CD14-positive monocyte (primary cell): Measurements from ENCODE around the gene TTC9C. TPM values are rescaled to one million over a fixed set of nuclear protein-coding genes. Genes with fewer than 3 reads are reported as not detected.

Experiments used
- DNase-seq, 3 donors: peaks; one replicate each; pipeline ENCODE4 v3.0.0-alpha.2; 2011 to 2022
- H2AFZ ChIP-seq: 2 replicates; pipeline ENCODE4 v1.6.0; 2012; ENCODE audit warnings: mild to moderate bottlenecking, low read depth, low read length, inconsistent platforms; ENCODE audit not compliant: insufficient read depth, poor library complexity, severe bottlenecking
- H3K27ac ChIP-seq, 2 donors: 1 replicate in 1 of 2; 2 replicates in 1 of 2; pipeline ENCODE4 v1.5.1; 2012 to 2013; ENCODE audit warnings: low read length in 2 of 2, control low read depth in 1 of 2, inconsistent platforms in 1 of 2, low read depth in 1 of 2, mild to moderate bottlenecking in 1 of 2
- H3K27me3 ChIP-seq, 2 donors: one replicate each; pipeline versions ENCODE4 v1.6.0 to v1.6.1; 2011 to 2013; ENCODE audit warnings: low read length in 2 of 2; ENCODE audit not compliant: control insufficient read depth in 2 of 2, insufficient read depth in 2 of 2
- H3K36me3 ChIP-seq, 2 donors: replicated peaks in 1 of 2; 1 replicate in 1 of 2; 2 replicates in 1 of 2; pipeline versions ENCODE4 v1.5.1 to v1.6.1; 2012 to 2013; ENCODE audit warnings: low read length in 2 of 2, control low read depth in 1 of 2, inconsistent platforms in 1 of 2, mild to moderate bottlenecking in 1 of 2; ENCODE audit not compliant: insufficient read depth in 2 of 2, control insufficient read depth in 1 of 2
- H3K4me1 ChIP-seq, 2 donors: 1 replicate in 1 of 2; 2 replicates in 1 of 2; pipeline versions ENCODE4 v1.5.1 to v1.6.1; 2012 to 2013; ENCODE audit warnings: low read length in 2 of 2, control low read depth in 1 of 2, inconsistent platforms in 1 of 2, mild to moderate bottlenecking in 1 of 2, moderate library complexity in 1 of 2; ENCODE audit not compliant: insufficient read depth in 2 of 2, control insufficient read depth in 1 of 2
- H3K4me2 ChIP-seq: replicated peaks from 2 replicates; pipeline ENCODE3; 2012; ENCODE audit warnings: low read length, moderate library complexity, mild to moderate bottlenecking; ENCODE audit not compliant: poor library complexity, severe bottlenecking; ENCODE audit errors: extremely low read depth
- H3K4me3 ChIP-seq, 3 experiments: fragments of 200-600 bp in 1 of 3; sonication (generic) in 1 of 3; replicated peaks in 1 of 3; 1 replicate in 2 of 3; 2 replicates in 1 of 3; pipeline ENCODE4 v1.5.1; 2011 to 2013; ENCODE audit warnings: low read length in 3 of 3, mild to moderate bottlenecking in 3 of 3, control low read depth in 2 of 3, low read depth in 2 of 3, inconsistent platforms in 1 of 3, moderate library complexity in 1 of 3
- H3K79me2 ChIP-seq: 2 replicates; pipeline ENCODE4 v1.6.0; 2012; ENCODE audit warnings: mild to moderate bottlenecking, control low read depth, inconsistent platforms, low read length, moderate library complexity; ENCODE audit not compliant: insufficient read depth
- H3K9ac ChIP-seq: 2 replicates; pipeline ENCODE4 v1.6.0; 2017; ENCODE audit warnings: low read length, mild to moderate bottlenecking; ENCODE audit not compliant: insufficient read depth, poor library complexity, severe bottlenecking
- H3K9me3 ChIP-seq, 2 donors: replicated peaks in 1 of 2; 1 replicate in 1 of 2; 2 replicates in 1 of 2; pipeline versions ENCODE4 v1.5.1 to v1.6.1; 2012 to 2013; ENCODE audit warnings: low read length in 2 of 2, control low read depth in 1 of 2; ENCODE audit not compliant: control insufficient read depth in 1 of 2, insufficient read depth in 1 of 2
- H4K20me1 ChIP-seq: 2 replicates; pipeline ENCODE4 v1.6.0; 2012; ENCODE audit warnings: mild to moderate bottlenecking, low read length, control low read depth, moderate library complexity; ENCODE audit not compliant: insufficient read depth
- H3K27ac Mint-ChIP-seq, 7 donors: one replicate each; pipeline ENCODE4 v1.8.0; 2020; ENCODE audit warnings: mild to moderate bottlenecking in 7 of 7, mixed read lengths in 7 of 7, moderate library complexity in 6 of 7, inconsistent platforms in 2 of 7
- H3K27me3 Mint-ChIP-seq, 3 donors: one replicate each; pipeline ENCODE4 v1.8.0; 2021 to 2022; ENCODE audit warnings: low read depth in 3 of 3, mild to moderate bottlenecking in 3 of 3, mixed read lengths in 3 of 3, moderate library complexity in 3 of 3, inconsistent platforms in 1 of 3
- H3K36me3 Mint-ChIP-seq, 2 donors: one replicate each; pipeline ENCODE4 v1.8.0; 2020; ENCODE audit warnings: mixed read lengths in 2 of 2, inconsistent platforms in 1 of 2, mild to moderate bottlenecking in 1 of 2
- H3K4me1 Mint-ChIP-seq: one replicate; pipeline ENCODE4 v1.8.0; 2020; ENCODE audit warnings: mild to moderate bottlenecking, mixed read lengths
- H3K4me3 Mint-ChIP-seq, 2 donors: one replicate each; pipeline ENCODE4 v1.8.0; 2020; ENCODE audit warnings: mild to moderate bottlenecking in 2 of 2, mixed read lengths in 2 of 2, moderate library complexity in 1 of 2
- H3K9me3 Mint-ChIP-seq, 7 donors: one replicate each; pipeline ENCODE4 v1.8.0; 2020 to 2022; ENCODE audit warnings: mixed read lengths in 7 of 7, mild to moderate bottlenecking in 6 of 7, moderate library complexity in 6 of 7, inconsistent platforms in 2 of 7
- WGBS: methylation state at CpG from one replicate; pipeline ENCODE4 v1.1.5; 2013; ENCODE audit warnings: missing lambda C conversion rate; ENCODE audit not compliant: insufficient coverage; 5-methylcytosine and 5-hydroxymethylcytosine counted together
- intact Hi-C, 2 donors: fragments of 100-400 bp; cut with micrococcal nuclease; formaldehyde crosslinking; loops; one replicate each; pipeline versions ENCODE4 v1.15.0 to v1.15.1; 2023
- polyA plus RNA-seq, 3 donors: library from polyadenylated mRNA; depleted of rRNA in 1 of 3; unstranded in 2 of 3; stranded (reverse) in 1 of 3; fragments of 300-500 nt in 2 of 3; fragments of >200 nt in 1 of 3; fragmentation: Illumina TruSeq in 2 of 3; gene quantifications; 1 replicate in 2 of 3; 2 replicates in 1 of 3; pipeline ENCODE4 v1.2.3, GENCODE V29; 2012 to 2021
- TF ChIP-seq, protein P1 (sequence below): fragments of 200-600 bp; IDR thresholded peaks from one replicate; pipeline ENCODE4 v1.8.0; 2022; ENCODE audit warnings: antibody characterized with exemption, mild to moderate bottlenecking

Gene TTC9C
- polyA plus RNA-seq, 3 donors: 17.9 to 21.6 (median 20.4) TPM

DNA sequence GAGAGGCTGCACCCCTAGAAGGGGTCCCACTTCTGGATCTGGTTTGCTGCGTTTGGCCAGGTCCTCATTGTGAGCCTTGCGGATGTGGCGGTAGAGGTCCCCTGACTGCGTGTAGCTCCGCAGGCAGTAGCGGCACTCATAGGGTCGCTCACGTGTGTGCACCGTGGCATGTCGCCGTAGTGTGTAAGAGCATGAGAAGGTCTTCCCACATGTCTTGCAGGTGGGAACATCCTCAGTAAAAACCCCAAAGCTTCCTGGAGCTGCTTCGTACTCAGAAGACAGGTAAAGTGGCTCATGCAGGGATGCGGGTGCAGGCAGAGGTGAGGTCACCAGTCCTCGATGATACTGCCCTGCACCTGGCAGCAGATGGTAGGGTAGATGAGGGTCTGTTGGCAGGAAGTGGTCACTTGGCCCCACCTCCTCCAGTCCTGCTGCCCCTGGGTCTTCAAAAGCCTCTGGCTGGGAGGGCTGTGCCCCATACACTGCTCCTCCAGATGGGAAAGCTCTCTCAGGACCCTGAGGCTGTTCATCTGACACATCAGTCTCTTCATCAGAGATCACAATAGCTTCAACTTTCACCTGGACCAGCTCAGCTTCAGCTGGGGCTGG, 24.0 kb downstream of the TTC9C start:
- intact Hi-C loops: no loop called here
- Histone ChIP-seq H3K36me3 (peaks cover 9 to 28% of the 10 kb centered on the region in 2 donors), H3K4me2 (no peak overlapping the region), H3K4me3 (no peak overlapping the region), H3K27ac (peak overlapping the region in 1 of 2 donors; percentile 92), H3K27me3 (no peaks in the 10 kb centered on the region), H3K9me3 (no peaks in the 10 kb centered on the region), H2AFZ (no peak overlapping the region), H3K79me2 (peaks cover 36% of the 10 kb centered on the region), H4K20me1 (no peaks in the 10 kb centered on the region), H3K9ac (no peak overlapping the region), H3K4me1 (peaks cover 12 to 19% of the 10 kb centered on the region in 2 donors)
- Mint-ChIP-seq H3K27me3 (peaks cover 0 to 2% (median 0%) of the 10 kb centered on the region in 3 donors), H3K4me3 (no peak overlapping the region), H3K9me3 (no peaks in the 10 kb centered on the region), H3K4me1 (peaks cover 23% of the 10 kb centered on the region), H3K27ac (peak overlapping the region in 2 of 7 donors; percentile 13 to 81), H3K36me3 (peaks cover 14 to 41% of the 10 kb centered on the region in 2 donors)
- 99% methylated on average over 8 of the region's 14 CpGs for WGBS
- DNase-seq: no peak
- TF ChIP-seq, protein P1, sequence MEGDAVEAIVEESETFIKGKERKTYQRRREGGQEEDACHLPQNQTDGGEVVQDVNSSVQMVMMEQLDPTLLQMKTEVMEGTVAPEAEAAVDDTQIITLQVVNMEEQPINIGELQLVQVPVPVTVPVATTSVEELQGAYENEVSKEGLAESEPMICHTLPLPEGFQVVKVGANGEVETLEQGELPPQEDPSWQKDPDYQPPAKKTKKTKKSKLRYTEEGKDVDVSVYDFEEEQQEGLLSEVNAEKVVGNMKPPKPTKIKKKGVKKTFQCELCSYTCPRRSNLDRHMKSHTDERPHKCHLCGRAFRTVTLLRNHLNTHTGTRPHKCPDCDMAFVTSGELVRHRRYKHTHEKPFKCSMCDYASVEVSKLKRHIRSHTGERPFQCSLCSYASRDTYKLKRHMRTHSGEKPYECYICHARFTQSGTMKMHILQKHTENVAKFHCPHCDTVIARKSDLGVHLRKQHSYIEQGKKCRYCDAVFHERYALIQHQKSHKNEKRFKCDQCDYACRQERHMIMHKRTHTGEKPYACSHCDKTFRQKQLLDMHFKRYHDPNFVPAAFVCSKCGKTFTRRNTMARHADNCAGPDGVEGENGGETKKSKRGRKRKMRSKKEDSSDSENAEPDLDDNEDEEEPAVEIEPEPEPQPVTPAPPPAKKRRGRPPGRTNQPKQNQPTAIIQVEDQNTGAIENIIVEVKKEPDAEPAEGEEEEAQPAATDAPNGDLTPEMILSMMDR: no peak

DNA sequence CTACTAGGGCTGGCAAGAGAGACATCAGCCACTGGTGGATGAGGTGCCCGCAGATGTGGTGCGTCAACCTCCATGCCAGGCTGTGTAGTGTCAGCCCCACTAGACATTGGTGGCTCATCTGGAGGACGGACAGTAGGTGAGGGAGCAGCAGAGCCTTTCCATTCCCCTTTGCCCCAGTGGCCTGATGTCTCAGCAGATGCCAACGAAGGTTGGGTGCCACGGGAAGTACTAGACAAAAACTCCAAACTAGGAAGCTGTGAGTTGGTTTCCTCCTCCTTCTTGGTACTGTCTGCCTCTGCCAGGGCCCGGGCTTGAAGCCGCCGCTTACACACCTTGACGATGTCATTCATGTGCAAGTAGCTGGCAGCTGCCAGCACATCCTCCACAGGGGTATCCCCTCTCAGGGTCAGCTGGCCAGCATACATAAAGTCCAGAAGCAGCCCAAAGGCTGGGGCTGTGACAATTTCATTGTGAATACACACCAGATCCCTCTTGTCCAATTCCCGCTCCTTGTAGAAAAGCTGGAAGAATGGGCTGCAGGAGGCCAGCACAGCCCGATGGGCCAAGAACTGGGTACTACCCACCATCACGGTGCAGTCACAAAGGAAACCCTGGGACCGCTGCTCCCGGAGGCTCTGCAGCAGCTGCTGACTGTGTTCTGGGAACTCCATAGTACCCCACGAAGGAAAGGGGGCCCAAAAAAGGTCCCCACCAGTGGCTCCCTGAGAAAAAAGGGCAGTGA, 24.9 kb downstream of the TTC9C start:
- H3K79me2 ChIP-seq: peaks cover 36% of the 10 kb centered on the region
- Mint-ChIP-seq H3K36me3 (peaks cover 14 to 39% of the 10 kb centered on the region in 2 donors), H3K4me1 (peaks cover 23% of the 10 kb centered on the region), H3K27me3 (peaks cover 1 to 2% (median 1%) of the 10 kb centered on the region in 3 donors), H3K27ac (peak overlapping the region; percentile 71 to 100 (median 98)), H3K9me3 (no peaks in the 10 kb centered on the region), H3K4me3 (peak overlapping the region; percentile 96 to 98)
- peak overlapping the region; percentile 81 for H3K4me2 ChIP-seq
- H3K4me1 ChIP-seq: peaks cover 12 to 19% of the 10 kb centered on the region in 2 donors
- TF ChIP-seq, protein P1: no peak
- H3K9me3 ChIP-seq: no peaks in the 10 kb centered on the region
- intact Hi-C loops: no loop called here
- H4K20me1 ChIP-seq: no peaks in the 10 kb centered on the region
- peak overlapping the region; percentile 90 for H2AFZ ChIP-seq
- H3K4me3 ChIP-seq: peak overlapping the region; percentile 66 to 95 (median 79)
- DNase-seq: no peak
- 72% methylated on average over 12 of the region's 15 CpGs for WGBS
- peak overlapping the region; percentile 76 to 92 for H3K27ac ChIP-seq
- peak overlapping the region; percentile 77 for H3K9ac ChIP-seq
- H3K27me3 ChIP-seq: no peaks in the 10 kb centered on the region
- H3K36me3 ChIP-seq: peaks cover 9 to 28% of the 10 kb centered on the region in 2 donors
